ENCODE data around the gene PGPEP1. TPM values are rescaled to one million over a fixed set of nuclear protein-coding genes. Genes with fewer than 3 reads are reported as not detected.
A peak's percentile ranks its signal among the peaks of the same experiment; 100 is the strongest.
"Not testable (repeated sequence)": the region's sequence is repeated elsewhere in the genome, so short reads cannot be mapped to it uniquely, and the experiment has no call there.

The PGPEP1 gene
- total and polyA plus RNA-seq, 3 experiments from 2014 or later = 12.2 to 27.7 (median 27.3) TPM

- Histone ChIP-seq H3K4me3 (ENCODE audit: low read length) (no peak overlapping the region), H3K9me3 (ENCODE audit: low read length) (no peaks in the 10 kb centered on the region), H3K27ac (ENCODE audit: low read depth, low read length) (peak overlapping the region; percentile 57), H3K36me3 (ENCODE audit: insufficient read depth, low read length) (no peaks in the 10 kb centered on the region), H3K4me1 (ENCODE audit: insufficient read depth, low read length) (no peaks in the 10 kb centered on the region), H3K27me3 (ENCODE audit: insufficient read depth, low read length, poor library complexity, severe bottlenecking) (no peaks in the 10 kb centered on the region)
- no peak overlapping the region for H3K4me3 Mint-ChIP-seq
- peaks cover 15 to 17% of the 10 kb centered on the region in 2 donors for H3K27me3 Mint-ChIP-seq
- no peak for DNase-seq
- no peak overlapping the region for H3K27ac Mint-ChIP-seq
- ChIA-PET CTCF (interaction anchor here (0.6 to 2.2 kb wide), 3 partner anchors 57 to 433 kb away, joined by 3 to 6 read pairs (median 3); partner anchors contain the start of gene LSM4), POLR2A (interaction anchor here (0.9 kb wide), 1 partner anchor 101 kb away, joined by 3 read pairs; no protein-coding TSS in a partner anchor)
- H3K4me1 Mint-ChIP-seq = no peaks in the 10 kb centered on the region
- H3K9me3 Mint-ChIP-seq = no peaks in the 10 kb centered on the region
- no peaks in the 10 kb centered on the region for H3K36me3 Mint-ChIP-seq
These were observed 39.7 kb downstream of the PGPEP1 start for GRCh38 chr19:18379803-18380747.

GRCh38 chr19:18380843-18381242 lies 40.4 kb downstream of the PGPEP1 start:
- ChIA-PET CTCF (interaction anchor here (0.6 to 2.2 kb wide), 3 partner anchors 58 to 434 kb away, joined by 3 to 6 read pairs (median 3); partner anchors contain the start of gene LSM4), POLR2A (interaction anchor here (0.9 kb wide), 1 partner anchor 102 kb away, joined by 3 read pairs; no protein-coding TSS in a partner anchor)
- peaks cover under 1% of the 10 kb centered on the region for H3K27me3 ChIP-seq (ENCODE audit: insufficient read depth, low read length, poor library complexity, severe bottlenecking)
- DNase-seq = no peak
- H3K36me3 Mint-ChIP-seq = no peaks in the 10 kb centered on the region
- no peaks in the 10 kb centered on the region for H3K9me3 Mint-ChIP-seq
- H3K27ac ChIP-seq (ENCODE audit: low read depth, low read length) = peak overlapping the region; percentile 57
- H3K4me3 Mint-ChIP-seq = no peak overlapping the region
- no peaks in the 10 kb centered on the region for H3K36me3 ChIP-seq (ENCODE audit: insufficient read depth, low read length)
- no peak overlapping the region for H3K4me3 ChIP-seq (ENCODE audit: low read length)
- no peak overlapping the region for H3K27ac Mint-ChIP-seq
- H3K4me1 Mint-ChIP-seq = no peaks in the 10 kb centered on the region
- no peaks in the 10 kb centered on the region for H3K9me3 ChIP-seq (ENCODE audit: low read length)
- peaks cover 17 to 24% of the 10 kb centered on the region in 2 donors for H3K27me3 Mint-ChIP-seq
- H3K4me1 ChIP-seq (ENCODE audit: insufficient read depth, low read length) = no peaks in the 10 kb centered on the region

GRCh38 chr19:18383622-18384021 lies 43.2 kb downstream of the PGPEP1 start:
- DNase-seq; H3K27ac Mint-ChIP-seq; H3K9me3 Mint-ChIP-seq; H3K4me1 ChIP-seq (ENCODE audit: insufficient read depth, low read length); CTCF ChIA-PET; POLR2A ChIA-PET; H3K36me3 Mint-ChIP-seq; H3K4me3 Mint-ChIP-seq; H3K27ac ChIP-seq (ENCODE audit: low read depth, low read length); H3K36me3 ChIP-seq (ENCODE audit: insufficient read depth, low read length); H3K9me3 ChIP-seq (ENCODE audit: low read length); H3K4me3 ChIP-seq (ENCODE audit: low read length): not testable (repeated sequence)
- peaks cover 19% of the 10 kb centered on the region for H3K27me3 ChIP-seq (ENCODE audit: insufficient read depth, low read length, poor library complexity, severe bottlenecking)
- Mint-ChIP-seq H3K4me1 (peaks cover 5 to 13% (median 8%) of the 10 kb centered on the region in 3 donors), H3K27me3 (peaks cover 17 to 39% of the 10 kb centered on the region in 2 donors)

- Mint-ChIP-seq H3K27me3 (peaks cover 19 to 39% of the 10 kb centered on the region in 2 donors), H3K27ac (peak overlapping the region in 1 of 8 donors; percentile 43), H3K4me1 (peaks cover 5 to 13% (median 11%) of the 10 kb centered on the region in 3 donors), H3K4me3 (no peak overlapping the region), H3K9me3 (no peaks in the 10 kb centered on the region), H3K36me3 (no peaks in the 10 kb centered on the region)
- ChIA-PET POLR2A (no interaction called here), CTCF (no interaction called here)
- H3K4me3 ChIP-seq (ENCODE audit: low read length) = no peak overlapping the region
- H3K27ac ChIP-seq (ENCODE audit: low read depth, low read length) = no peak overlapping the region
- H3K4me1 ChIP-seq (ENCODE audit: insufficient read depth, low read length) = no peaks in the 10 kb centered on the region
- peaks cover 19% of the 10 kb centered on the region for H3K27me3 ChIP-seq (ENCODE audit: insufficient read depth, low read length, poor library complexity, severe bottlenecking)
- no peaks in the 10 kb centered on the region for H3K36me3 ChIP-seq (ENCODE audit: insufficient read depth, low read length)
- H3K9me3 ChIP-seq (ENCODE audit: low read length) = no peaks in the 10 kb centered on the region
- DNase-seq = no peak
These were observed 44.4 kb downstream of the PGPEP1 start for GRCh38 chr19:18384775-18385174.

GRCh38 chr19:18385359-18385674 lies 44.9 kb downstream of the PGPEP1 start:
- POLR2A ChIA-PET = no interaction called here

GRCh38 chr19:18385675-18386542 lies 45.5 kb downstream of the PGPEP1 start, which contains the start of gene GDF15:
GDF15 (plus strand) TSS chr19:18386158; CDS start chr19:18386190, 32 bp downstream.
- H3K4me1 Mint-ChIP-seq = peaks cover 5 to 13% (median 11%) of the 10 kb centered on the region in 3 donors
- POLR2A ChIA-PET = no interaction called here

More at GRCh38 chr19:18385359-18385674, 44.9 kb downstream of the PGPEP1 start:
- H3K36me3 Mint-ChIP-seq = peaks cover 0 to 3% (median 0%) of the 10 kb centered on the region in 3 donors
- Histone ChIP-seq H3K36me3 (ENCODE audit: insufficient read depth, low read length) (no peaks in the 10 kb centered on the region), H3K27me3 (ENCODE audit: insufficient read depth, low read length, poor library complexity, severe bottlenecking) (peaks cover 19% of the 10 kb centered on the region), H3K27ac (ENCODE audit: low read depth, low read length) (peak overlapping the region; percentile 41), H3K9me3 (ENCODE audit: low read length) (no peaks in the 10 kb centered on the region), H3K4me3 (ENCODE audit: low read length) (no peak overlapping the region), H3K4me1 (ENCODE audit: insufficient read depth, low read length) (no peaks in the 10 kb centered on the region)
- no peak overlapping the region for H3K4me3 Mint-ChIP-seq
- H3K27me3 Mint-ChIP-seq = peaks cover 19 to 36% of the 10 kb centered on the region in 2 donors
- CTCF ChIA-PET = interaction anchor here (0.8 kb wide), 1 partner anchor 25 kb away, joined by 3 read pairs; no protein-coding TSS in a partner anchor
- no peaks in the 10 kb centered on the region for H3K9me3 Mint-ChIP-seq
- no peak overlapping the region for H3K27ac Mint-ChIP-seq
- peaks cover 5 to 13% (median 11%) of the 10 kb centered on the region in 3 donors for H3K4me1 Mint-ChIP-seq
- DNase-seq = no peak

GRCh38 chr19:18386543-18387271 lies 46.3 kb downstream of the PGPEP1 start:
- no peak overlapping the region for H3K27ac Mint-ChIP-seq
- H3K4me1 Mint-ChIP-seq = peaks cover 5 to 13% (median 11%) of the 10 kb centered on the region in 3 donors
- peak overlapping the region; percentile 37 for H3K4me3 ChIP-seq (ENCODE audit: low read length)
- H3K36me3 Mint-ChIP-seq = peaks cover 0 to 3% (median 0%) of the 10 kb centered on the region in 3 donors
- ChIA-PET CTCF (interaction anchor here (2.1 to 4.7 kb wide), 3 partner anchors 64 to 202 kb away, joined by 7 to 34 read pairs (median 10); partner anchors contain the start of genes JUND and REX1BD), POLR2A (no interaction called here)
- H3K27me3 Mint-ChIP-seq = peaks cover 19 to 41% of the 10 kb centered on the region in 2 donors
- no peaks in the 10 kb centered on the region for H3K9me3 Mint-ChIP-seq
- peak overlapping the region in 1 of 7 donors; percentile 38 for H3K4me3 Mint-ChIP-seq
- no peaks in the 10 kb centered on the region for H3K9me3 ChIP-seq (ENCODE audit: low read length)
- H3K27me3 ChIP-seq (ENCODE audit: insufficient read depth, low read length, poor library complexity, severe bottlenecking) = peaks cover 19% of the 10 kb centered on the region
- no peak for DNase-seq
- H3K36me3 ChIP-seq (ENCODE audit: insufficient read depth, low read length) = no peaks in the 10 kb centered on the region
- H3K4me1 ChIP-seq (ENCODE audit: insufficient read depth, low read length) = no peaks in the 10 kb centered on the region
- H3K27ac ChIP-seq (ENCODE audit: low read depth, low read length) = peak overlapping the region; percentile 81

More at GRCh38 chr19:18385675-18386542, 45.5 kb downstream of the PGPEP1 start, which contains the start of gene GDF15:
- peak in 1 of 5 donors; percentile 11 for DNase-seq
- peaks cover 19 to 39% of the 10 kb centered on the region in 2 donors for H3K27me3 Mint-ChIP-seq
- peaks cover 0 to 3% (median 0%) of the 10 kb centered on the region in 3 donors for H3K36me3 Mint-ChIP-seq
- CTCF ChIA-PET = interaction anchor here (0.8 kb wide), 1 partner anchor 24 kb away, joined by 3 read pairs; no protein-coding TSS in a partner anchor
- H3K27ac ChIP-seq (ENCODE audit: low read depth, low read length) = peak within 1 kb of the TSS; percentile 81
- no peaks in the 10 kb centered on the region for H3K9me3 Mint-ChIP-seq
- no peaks in the 10 kb centered on the region for H3K9me3 ChIP-seq (ENCODE audit: low read length)
- H3K4me1 ChIP-seq (ENCODE audit: insufficient read depth, low read length) = no peaks in the 10 kb centered on the region
- H3K4me3 Mint-ChIP-seq = peak within 1 kb of the TSS in 1 of 7 donors; percentile 36
- H3K36me3 ChIP-seq (ENCODE audit: insufficient read depth, low read length) = no peaks in the 10 kb centered on the region
- no peak within 1 kb of the TSS for H3K27ac Mint-ChIP-seq
- H3K4me3 ChIP-seq (ENCODE audit: low read length) = peak within 1 kb of the TSS; percentile 37
- H3K27me3 ChIP-seq (ENCODE audit: insufficient read depth, low read length, poor library complexity, severe bottlenecking) = peaks cover 19% of the 10 kb centered on the region

Data from CD8-positive, alpha-beta memory T cell (primary cell).